Progenitor cell of endocrine pancreas (in vitro differentiated cells): Measurements from ENCODE around the gene SIRT6. TPM values are rescaled to one million over a fixed set of nuclear protein-coding genes. Genes with fewer than 3 reads are reported as not detected.
"Not testable (repeated sequence)": the region's sequence is repeated elsewhere in the genome, so short reads cannot be mapped to it uniquely, and the experiment has no call there.

Experiments used
- DNase-seq: peaks from one replicate; pipeline ENCODE4 v3.0.0; 2021; ENCODE audit warnings: low spot score; ENCODE audit not compliant: unreplicated experiment
- H3K27ac Mint-ChIP-seq: 2 replicates; pipeline ENCODE4 v1.8.0; 2021; ENCODE audit warnings: mild to moderate bottlenecking, moderate library complexity, mixed read lengths
- H3K27me3 Mint-ChIP-seq: 2 replicates; pipeline ENCODE4 v1.8.0; 2021; ENCODE audit warnings: mixed read lengths
- H3K36me3 Mint-ChIP-seq: 2 replicates; pipeline ENCODE4 v1.8.0; 2022; ENCODE audit warnings: mixed read lengths; ENCODE audit not compliant: insufficient read depth
- H3K4me1 Mint-ChIP-seq: 2 replicates; pipeline ENCODE4 v1.8.0; 2021; ENCODE audit warnings: low read depth, mixed read lengths
- H3K4me3 Mint-ChIP-seq: 2 replicates; pipeline ENCODE4 v1.8.0; 2021; ENCODE audit warnings: low read depth, mild to moderate bottlenecking, moderate library complexity, mixed read lengths
- H3K9me3 Mint-ChIP-seq: 2 replicates; pipeline ENCODE4 v1.8.0; 2021; ENCODE audit warnings: low read depth, mixed read lengths
- CTCF ChIP-seq: fragments of 200-600 bp; sonication (generic); IDR thresholded peaks from one replicate; pipeline ENCODE4 v1.5.0; 2021; ENCODE audit warnings: antibody characterized with exemption, mild to moderate bottlenecking; ENCODE audit not compliant: unreplicated experiment
- total RNA-seq: library from RNA; stranded (reverse); gene quantifications from 2 replicates; pipeline ENCODE4 v1.2.1, GENCODE V29; 2021

Gene SIRT6
- total RNA-seq, 1 donor from 2014 or later: 33.2 TPM

GRCh38 chr19:4171676-4172075 is 10.7 kb downstream of the SIRT6 start:
- H3K36me3 Mint-ChIP-seq: no peaks in the 10 kb centered on the region
- H3K4me3 Mint-ChIP-seq: no peak overlapping the region
- no peaks in the 10 kb centered on the region for H3K9me3 Mint-ChIP-seq
- H3K27ac Mint-ChIP-seq: no peak overlapping the region
- TF ChIP-seq CTCF: no peak
- no peak for DNase-seq
- no peaks in the 10 kb centered on the region for H3K4me1 Mint-ChIP-seq
- peaks cover 7% of the 10 kb centered on the region for H3K27me3 Mint-ChIP-seq

GRCh38 chr19:4164262-4164661 is 18.1 kb downstream of the SIRT6 start:
- Mint-ChIP-seq H3K27me3 (no peaks in the 10 kb centered on the region), H3K27ac (no peak overlapping the region), H3K4me1 (no peaks in the 10 kb centered on the region), H3K36me3 (no peaks in the 10 kb centered on the region), H3K4me3 (no peak overlapping the region), H3K9me3 (no peaks in the 10 kb centered on the region)
- no peak for TF ChIP-seq CTCF
- no peak for DNase-seq

- no peak for DNase-seq
- Mint-ChIP-seq H3K36me3 (no peaks in the 10 kb centered on the region), H3K27me3 (no peaks in the 10 kb centered on the region), H3K9me3 (no peaks in the 10 kb centered on the region), H3K4me3 (no peak overlapping the region), H3K27ac (no peak overlapping the region), H3K4me1 (no peaks in the 10 kb centered on the region)
- TF ChIP-seq CTCF: no peak
Measured at GRCh38 chr19:4161415-4162077, 20.8 kb downstream of the SIRT6 start.

DNA sequence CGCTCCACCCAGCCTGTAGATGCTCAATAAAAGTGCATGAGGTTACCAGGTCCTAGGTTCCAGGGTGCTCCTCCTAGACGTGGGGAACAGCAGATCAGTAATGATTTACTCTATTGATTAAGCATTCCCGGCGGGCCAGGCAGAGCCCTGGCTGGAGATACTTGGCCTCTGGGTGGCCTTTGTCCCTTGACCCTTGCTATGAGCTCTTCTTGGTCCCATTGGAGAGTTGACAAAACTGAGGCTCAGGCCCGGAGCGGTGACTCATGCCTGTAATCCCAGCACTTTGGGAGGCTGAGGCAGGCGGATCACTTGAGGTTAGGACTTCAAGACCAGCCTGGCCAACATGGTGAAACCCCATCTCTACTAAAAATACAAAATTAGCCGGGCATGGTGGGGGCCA is 24.4 kb downstream of the SIRT6 start:
- not testable (repeated sequence) for H3K9me3 Mint-ChIP-seq, DNase-seq, H3K36me3 Mint-ChIP-seq, H3K4me1 Mint-ChIP-seq, H3K27ac Mint-ChIP-seq, H3K4me3 Mint-ChIP-seq, H3K27me3 Mint-ChIP-seq

- no peak for DNase-seq
- Mint-ChIP-seq H3K4me3 (no peak overlapping the region), H3K36me3 (no peaks in the 10 kb centered on the region), H3K4me1 (peaks cover 10% of the 10 kb centered on the region), H3K27ac (no peak overlapping the region), H3K27me3 (no peaks in the 10 kb centered on the region), H3K9me3 (no peaks in the 10 kb centered on the region)
- no peak for TF ChIP-seq CTCF
Measured at GRCh38 chr19:4157164-4157563, 25.2 kb downstream of the SIRT6 start.

- no peak for TF ChIP-seq CTCF
- Mint-ChIP-seq H3K27ac (peak overlapping the region; percentile 20), H3K4me3 (no peak overlapping the region), H3K27me3 (no peaks in the 10 kb centered on the region), H3K36me3 (no peaks in the 10 kb centered on the region), H3K9me3 (no peaks in the 10 kb centered on the region), H3K4me1 (peaks cover 10% of the 10 kb centered on the region)
- DNase-seq: no peak
Measured at GRCh38 chr19:4154571-4155312, 27.6 kb downstream of the SIRT6 start.
